ENCODE results near the gene PRDM16. TPM values are rescaled to one million over a fixed set of nuclear protein-coding genes. Genes with fewer than 3 reads are reported as not detected.

The PRDM16 gene
- total RNA-seq, 2 experiments from 2014 or later: 0.18 to 0.21 TPM

DNA sequence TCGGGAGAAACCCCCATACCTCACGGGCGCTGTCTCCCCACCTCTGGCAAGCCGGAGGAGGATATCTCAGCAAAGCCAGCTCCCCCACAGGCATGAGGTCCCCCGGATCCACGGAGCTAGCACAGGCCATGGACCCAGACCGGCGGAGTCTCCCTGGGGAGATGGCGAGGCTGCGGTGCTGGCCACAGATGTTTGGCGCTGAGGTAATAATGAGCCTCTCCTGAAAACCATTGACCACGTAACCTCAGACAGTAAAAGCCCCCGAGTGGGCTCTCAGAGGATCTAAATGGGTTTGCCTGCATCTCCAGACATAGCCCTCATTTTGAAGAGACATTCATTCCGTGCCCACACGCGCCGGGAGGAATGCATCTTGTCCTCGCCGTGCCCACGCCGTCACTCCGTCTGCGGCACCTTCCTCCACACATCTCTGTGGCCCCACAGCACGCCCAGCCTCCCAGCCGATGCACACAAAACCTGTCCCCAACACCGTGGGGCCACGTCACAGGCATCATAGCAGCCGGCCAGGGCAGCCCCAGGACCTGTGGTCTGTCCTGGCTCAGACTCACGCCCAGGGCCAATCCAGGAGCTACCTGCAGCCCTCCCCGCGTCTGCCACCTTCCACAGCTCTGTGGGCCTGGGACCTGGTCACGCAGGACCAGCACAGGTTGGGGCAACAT lies 150.9 kb downstream of the PRDM16 start:
- no peaks in the 10 kb centered on the region for H3K9me3 Mint-ChIP-seq (ENCODE audit: insufficient read depth)
- POLR2A ChIA-PET: no interaction called here
- H3K27me3 Mint-ChIP-seq (ENCODE audit: low read depth): no peaks in the 10 kb centered on the region
- DNase-seq (no peak), ATAC-seq (no peak)
- CTCF ChIA-PET: no interaction called here
- no peaks in the 10 kb centered on the region for H3K4me1 Mint-ChIP-seq (ENCODE audit: low read depth)
- H3K27ac Mint-ChIP-seq: no peak overlapping the region
- no peak overlapping the region for H3K4me3 Mint-ChIP-seq
- no peaks in the 10 kb centered on the region for H3K36me3 Mint-ChIP-seq (ENCODE audit: low read depth)

DNA sequence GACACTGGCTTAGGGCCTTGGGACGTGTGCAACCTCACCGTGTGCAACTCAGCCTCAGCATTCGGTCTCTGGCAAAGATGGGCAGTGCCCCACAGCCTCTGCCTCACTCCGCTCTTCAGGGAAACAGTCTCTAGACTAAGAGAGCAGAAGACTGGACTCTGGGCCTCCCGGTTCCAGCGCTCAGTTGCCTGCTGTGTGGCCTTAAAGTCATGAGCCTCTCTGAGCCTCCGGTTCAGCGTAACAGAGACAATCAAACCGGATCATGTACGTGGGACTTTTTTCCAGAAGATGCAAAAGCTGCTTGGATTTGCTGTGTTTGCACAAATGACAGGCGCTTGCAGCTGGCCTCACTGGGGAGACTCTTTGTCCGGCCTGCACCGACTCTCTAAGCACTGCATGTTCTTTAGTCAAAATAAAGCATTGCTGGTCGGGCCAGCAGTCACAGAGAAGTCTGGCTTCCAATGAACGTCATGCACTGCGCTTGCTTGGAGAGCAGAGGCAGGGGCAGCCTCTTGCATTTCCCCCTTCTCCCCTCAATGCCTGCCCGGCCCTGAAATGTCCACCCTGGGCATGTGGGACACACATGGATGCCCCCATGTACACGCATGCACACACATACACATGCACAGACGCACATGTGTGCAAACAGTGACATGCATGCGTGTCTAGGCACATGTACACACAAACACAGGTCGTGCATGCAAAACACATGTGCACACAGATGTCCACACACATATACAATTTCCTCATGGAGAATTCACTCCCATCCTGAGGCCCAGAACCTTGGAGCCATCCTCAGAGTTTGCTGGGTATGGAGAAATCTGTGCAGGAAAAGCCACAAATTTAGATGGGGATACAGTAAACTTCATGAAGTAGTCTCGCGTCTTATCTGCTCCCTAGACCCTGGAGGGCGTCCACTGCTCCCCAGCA lies 152.4 kb downstream of the PRDM16 start:
- H3K27ac Mint-ChIP-seq: no peak overlapping the region
- no peaks in the 10 kb centered on the region for H3K4me1 Mint-ChIP-seq (ENCODE audit: low read depth)
- POLR2A ChIA-PET: no interaction called here
- DNase-seq (no peak), ATAC-seq (no peak)
- no peaks in the 10 kb centered on the region for H3K27me3 Mint-ChIP-seq (ENCODE audit: low read depth)
- no peak overlapping the region for H3K4me3 Mint-ChIP-seq
- H3K36me3 Mint-ChIP-seq (ENCODE audit: low read depth): no peaks in the 10 kb centered on the region
- no peaks in the 10 kb centered on the region for H3K9me3 Mint-ChIP-seq (ENCODE audit: insufficient read depth)
- CTCF ChIA-PET: no interaction called here

DNA sequence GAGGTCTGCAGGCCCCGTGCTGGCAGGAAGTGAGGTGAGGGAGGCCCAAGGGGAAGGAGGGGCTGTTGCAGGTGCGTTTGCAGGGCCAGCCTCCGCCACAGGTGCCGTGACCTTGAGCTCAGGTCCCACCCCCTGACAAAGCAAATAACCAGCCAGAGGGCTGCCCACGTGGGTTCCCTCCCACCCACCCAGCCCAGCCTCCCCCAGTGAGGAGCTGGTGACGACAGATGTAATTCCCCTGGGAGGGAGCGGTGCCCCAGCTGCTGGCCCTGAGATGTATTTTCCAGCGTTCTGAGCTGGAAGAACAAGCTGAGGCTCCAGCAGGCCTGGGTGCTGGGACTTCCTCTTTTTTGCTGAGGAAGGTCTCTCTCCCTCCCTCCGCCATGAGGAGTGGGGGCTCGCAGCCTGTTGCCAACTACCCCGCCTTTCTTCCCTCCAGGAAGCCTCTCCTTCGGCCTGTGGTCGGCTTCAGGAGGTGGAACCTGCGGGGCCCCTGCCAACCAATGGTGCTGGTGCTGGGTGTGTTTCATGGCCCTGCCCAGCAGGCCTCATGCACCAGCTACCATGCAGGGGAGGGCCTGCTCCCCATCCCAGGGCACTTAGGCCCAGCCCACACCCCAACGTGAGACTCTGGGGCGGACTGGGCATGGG lies 153.2 kb downstream of the PRDM16 start:
- H3K4me3 Mint-ChIP-seq: no peak overlapping the region
- no peak for ATAC-seq
- CTCF ChIA-PET: no interaction called here
- no peaks in the 10 kb centered on the region for H3K36me3 Mint-ChIP-seq (ENCODE audit: low read depth)
- H3K9me3 Mint-ChIP-seq (ENCODE audit: insufficient read depth): no peaks in the 10 kb centered on the region
- DNase-seq: no peak
- H3K27ac Mint-ChIP-seq: no peak overlapping the region
- POLR2A ChIA-PET: no interaction called here
- no peaks in the 10 kb centered on the region for H3K27me3 Mint-ChIP-seq (ENCODE audit: low read depth)
- H3K4me1 Mint-ChIP-seq (ENCODE audit: low read depth): no peaks in the 10 kb centered on the region

DNA sequence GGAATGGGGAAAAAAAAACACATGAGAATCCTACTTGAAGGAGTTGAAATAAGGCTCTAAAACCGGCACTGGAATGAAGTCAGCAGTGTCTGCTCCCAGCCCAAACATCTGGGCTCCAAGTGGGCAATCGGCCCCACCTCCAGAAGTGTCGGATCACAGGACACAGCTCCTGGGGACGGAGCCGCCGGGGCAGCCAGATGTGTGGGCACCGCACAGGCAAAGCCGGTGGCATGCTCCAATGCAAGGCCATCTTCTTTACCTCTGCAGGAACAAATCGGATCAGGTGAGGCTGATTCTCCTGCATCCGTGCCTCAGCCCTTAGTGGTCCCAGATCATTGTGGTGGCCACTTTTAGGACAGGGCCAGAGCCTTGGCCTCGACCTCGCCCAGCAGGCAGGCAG lies 156.7 kb downstream of the PRDM16 start:
- no peak overlapping the region for H3K27ac Mint-ChIP-seq
- no peaks in the 10 kb centered on the region for H3K9me3 Mint-ChIP-seq (ENCODE audit: insufficient read depth)
- ATAC-seq (no peak), DNase-seq (no peak)
- ChIA-PET POLR2A (no interaction called here), CTCF (no interaction called here)
- H3K4me1 Mint-ChIP-seq (ENCODE audit: low read depth): no peaks in the 10 kb centered on the region
- H3K36me3 Mint-ChIP-seq (ENCODE audit: low read depth): no peaks in the 10 kb centered on the region
- H3K4me3 Mint-ChIP-seq: no peak overlapping the region
- H3K27me3 Mint-ChIP-seq (ENCODE audit: low read depth): no peaks in the 10 kb centered on the region

DNA sequence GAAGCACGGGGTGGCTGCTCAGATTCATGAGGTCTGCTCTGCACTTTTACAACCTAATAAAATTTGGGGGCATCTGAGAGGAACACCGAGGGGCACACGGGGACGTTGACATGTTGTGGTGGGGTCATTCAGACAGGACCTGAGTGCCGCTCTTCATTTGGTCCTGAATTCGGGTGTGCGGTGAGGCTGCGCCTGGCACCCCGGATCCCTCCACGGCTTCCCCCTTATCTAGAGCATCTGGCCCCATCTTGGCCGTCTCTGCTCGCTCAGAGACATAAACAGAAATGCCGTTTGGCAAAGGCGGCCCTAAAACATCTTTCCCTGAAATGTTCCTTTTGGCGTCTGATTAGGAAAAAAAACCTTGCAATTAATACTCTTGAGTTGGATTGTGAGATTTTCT lies 157.2 kb downstream of the PRDM16 start:
- POLR2A ChIA-PET: no interaction called here
- Mint-ChIP-seq H3K27ac (no peak overlapping the region), H3K4me1 (ENCODE audit: low read depth) (no peaks in the 10 kb centered on the region), H3K9me3 (ENCODE audit: insufficient read depth) (no peaks in the 10 kb centered on the region), H3K4me3 (no peak overlapping the region), H3K27me3 (ENCODE audit: low read depth) (no peaks in the 10 kb centered on the region), H3K36me3 (ENCODE audit: low read depth) (no peaks in the 10 kb centered on the region)
- DNase-seq (no peak), ATAC-seq (no peak)
- CTCF ChIA-PET: no interaction called here

DNA sequence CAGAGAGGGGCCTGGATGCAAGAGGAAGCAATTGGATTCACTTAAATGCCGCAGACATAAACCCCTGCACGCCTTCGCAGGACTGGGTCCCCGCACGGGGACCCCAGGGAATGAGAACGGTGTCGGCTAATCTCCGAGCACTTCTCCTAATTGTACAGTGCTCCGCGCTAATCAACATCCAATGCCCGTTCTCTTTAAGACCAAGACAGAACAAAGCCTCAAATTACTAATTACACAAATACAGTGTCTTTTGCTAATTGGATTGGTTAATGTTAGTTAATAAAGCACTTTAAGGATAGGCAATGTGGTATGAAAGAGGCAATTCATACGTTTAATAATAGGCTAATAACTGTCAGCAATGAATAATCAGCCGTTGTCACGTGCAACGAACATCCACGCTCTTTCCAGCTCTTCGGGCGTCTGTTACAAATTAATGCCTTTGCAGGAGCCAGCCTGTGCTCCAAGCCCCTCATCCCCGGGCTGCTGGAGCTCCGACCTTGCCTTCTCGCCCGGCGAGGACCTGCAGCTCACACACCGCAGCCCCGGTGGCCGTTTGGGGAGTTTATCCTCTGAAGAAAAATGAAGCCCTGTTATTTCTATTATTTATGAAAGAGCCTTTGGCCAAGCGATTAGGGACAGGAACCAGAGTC lies 157.8 kb downstream of the PRDM16 start:
- CTCF ChIA-PET: no interaction called here
- Mint-ChIP-seq H3K36me3 (ENCODE audit: low read depth) (no peaks in the 10 kb centered on the region), H3K4me1 (ENCODE audit: low read depth) (no peaks in the 10 kb centered on the region), H3K9me3 (ENCODE audit: insufficient read depth) (no peaks in the 10 kb centered on the region), H3K27me3 (ENCODE audit: low read depth) (no peaks in the 10 kb centered on the region), H3K4me3 (no peak overlapping the region), H3K27ac (no peak overlapping the region)
- DNase-seq: no peak
- POLR2A ChIA-PET: no interaction called here
- no peak for ATAC-seq

DNA sequence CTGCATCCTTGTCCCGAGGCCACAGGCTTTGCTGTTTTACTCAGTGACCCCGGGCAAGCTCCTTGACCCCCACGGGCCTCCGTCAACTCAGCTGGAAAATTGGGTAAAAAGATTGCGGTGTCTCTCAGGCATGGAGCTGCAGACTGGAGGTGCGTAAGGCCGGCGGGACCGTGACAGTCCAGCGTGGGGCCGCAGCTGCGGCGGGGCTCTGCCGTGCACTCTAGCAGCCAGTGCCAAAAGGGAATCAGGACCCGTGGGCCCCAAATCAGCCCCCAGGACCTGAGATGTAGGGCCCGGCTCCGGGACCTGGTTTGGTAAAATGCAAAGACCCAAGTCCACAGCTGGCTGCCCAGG lies 158.3 kb downstream of the PRDM16 start:
- no peak for ATAC-seq
- H3K27ac Mint-ChIP-seq: no peak overlapping the region
- CTCF ChIA-PET: no interaction called here

DNA sequence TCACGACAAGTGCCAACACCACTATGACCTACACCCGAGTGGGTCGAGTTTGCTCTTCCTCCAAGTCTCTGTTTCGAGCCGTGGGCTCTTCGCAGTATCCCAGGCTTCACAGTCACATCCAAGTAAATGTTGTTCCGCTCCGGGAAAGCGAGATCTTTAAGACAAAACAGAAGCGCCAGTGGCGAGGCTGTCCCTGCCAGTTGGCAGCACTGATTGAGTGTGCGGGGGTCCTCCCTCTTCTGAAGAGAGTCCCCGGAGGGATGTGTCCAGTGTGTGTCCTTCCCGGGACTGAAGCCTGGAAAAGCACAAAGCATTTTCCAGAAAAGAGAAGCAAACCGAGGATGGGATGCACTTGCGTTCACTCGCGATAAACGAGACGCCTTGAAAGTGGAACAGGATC lies 158.9 kb downstream of the PRDM16 start:
- ATAC-seq: no peak
- H3K4me1 Mint-ChIP-seq (ENCODE audit: low read depth): no peaks in the 10 kb centered on the region
- POLR2A ChIA-PET: no interaction called here
- H3K9me3 Mint-ChIP-seq (ENCODE audit: insufficient read depth): no peaks in the 10 kb centered on the region
- no peaks in the 10 kb centered on the region for H3K27me3 Mint-ChIP-seq (ENCODE audit: low read depth)
- CTCF ChIA-PET: no interaction called here
- no peak overlapping the region for H3K4me3 Mint-ChIP-seq
- DNase-seq: no peak
- no peak overlapping the region for H3K27ac Mint-ChIP-seq
- no peaks in the 10 kb centered on the region for H3K36me3 Mint-ChIP-seq (ENCODE audit: low read depth)

More for the DNA sequence above, 158.3 kb downstream of the PRDM16 start:
- POLR2A ChIA-PET: no interaction called here
- Mint-ChIP-seq H3K27me3 (ENCODE audit: low read depth) (no peaks in the 10 kb centered on the region), H3K36me3 (ENCODE audit: low read depth) (no peaks in the 10 kb centered on the region), H3K4me3 (no peak overlapping the region), H3K4me1 (ENCODE audit: low read depth) (no peaks in the 10 kb centered on the region), H3K9me3 (ENCODE audit: insufficient read depth) (no peaks in the 10 kb centered on the region)
- DNase-seq: no peak

DNA sequence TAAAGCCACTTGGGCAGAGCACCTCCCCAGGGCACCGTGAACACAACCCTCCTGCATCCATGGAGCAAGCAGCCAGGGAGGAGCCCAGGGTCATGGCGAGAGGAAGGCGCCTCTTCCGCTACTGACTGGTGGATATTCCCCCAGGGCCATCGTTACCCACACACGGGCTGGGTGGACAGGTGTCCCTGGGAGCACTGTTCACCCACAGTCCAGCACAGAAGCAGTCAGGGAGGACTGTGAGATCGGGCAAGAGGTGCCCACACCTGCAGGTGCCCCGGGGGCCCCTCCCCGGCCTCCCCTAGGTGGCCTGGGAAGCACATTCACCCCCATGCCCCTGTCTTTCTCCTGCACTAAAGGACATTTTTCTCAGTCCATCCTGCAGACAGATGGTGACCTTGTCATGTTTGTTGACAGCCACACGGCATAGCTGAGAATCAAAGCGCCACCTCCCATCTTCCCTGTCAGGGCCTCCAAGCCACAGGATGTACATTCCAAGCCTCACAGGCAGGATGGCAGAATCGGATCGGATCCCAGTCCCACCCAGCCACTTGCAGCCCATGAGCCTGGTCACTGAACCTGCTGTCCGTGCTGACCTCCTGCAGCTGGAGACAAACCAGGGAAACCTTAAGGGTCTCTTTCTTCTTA lies 160.2 kb downstream of the PRDM16 start:
- H3K4me1 Mint-ChIP-seq (ENCODE audit: low read depth): no peaks in the 10 kb centered on the region
- ATAC-seq: no peak
- H3K27ac Mint-ChIP-seq: no peak overlapping the region
- no peaks in the 10 kb centered on the region for H3K9me3 Mint-ChIP-seq (ENCODE audit: insufficient read depth)
- H3K4me3 Mint-ChIP-seq: no peak overlapping the region
- ChIA-PET POLR2A (no interaction called here), CTCF (no interaction called here)
- H3K36me3 Mint-ChIP-seq (ENCODE audit: low read depth): no peaks in the 10 kb centered on the region
- no peaks in the 10 kb centered on the region for H3K27me3 Mint-ChIP-seq (ENCODE audit: low read depth)
- DNase-seq: no peak

DNA sequence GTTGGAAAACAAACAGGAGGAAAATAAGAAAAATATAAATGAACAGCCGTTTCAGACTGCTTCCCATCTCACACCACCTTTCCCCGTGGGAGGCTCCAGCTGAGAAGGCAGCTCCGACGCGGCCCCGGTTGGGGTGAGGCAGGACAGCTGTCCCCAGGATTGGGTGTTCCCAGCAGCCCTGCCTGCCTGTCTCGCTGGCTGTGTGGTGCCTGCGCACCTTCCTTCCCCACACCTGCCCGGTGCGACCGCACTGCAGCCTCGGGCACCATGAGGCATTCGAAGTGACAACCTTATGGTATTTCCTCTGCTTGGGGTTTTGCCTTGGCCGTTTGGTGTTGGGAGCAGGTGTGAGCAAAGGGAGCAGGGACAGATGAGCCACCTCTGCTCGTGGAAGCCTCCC lies 161.6 kb downstream of the PRDM16 start:
- POLR2A ChIA-PET: no interaction called here
- no peak for DNase-seq
- no peak overlapping the region for H3K27ac Mint-ChIP-seq
- H3K4me1 Mint-ChIP-seq (ENCODE audit: low read depth): no peaks in the 10 kb centered on the region
- no peak overlapping the region for H3K4me3 Mint-ChIP-seq
- no peak for ATAC-seq
- H3K9me3 Mint-ChIP-seq (ENCODE audit: insufficient read depth): no peaks in the 10 kb centered on the region
- no peaks in the 10 kb centered on the region for H3K27me3 Mint-ChIP-seq (ENCODE audit: low read depth)
- no peaks in the 10 kb centered on the region for H3K36me3 Mint-ChIP-seq (ENCODE audit: low read depth)
- CTCF ChIA-PET: no interaction called here

DNA sequence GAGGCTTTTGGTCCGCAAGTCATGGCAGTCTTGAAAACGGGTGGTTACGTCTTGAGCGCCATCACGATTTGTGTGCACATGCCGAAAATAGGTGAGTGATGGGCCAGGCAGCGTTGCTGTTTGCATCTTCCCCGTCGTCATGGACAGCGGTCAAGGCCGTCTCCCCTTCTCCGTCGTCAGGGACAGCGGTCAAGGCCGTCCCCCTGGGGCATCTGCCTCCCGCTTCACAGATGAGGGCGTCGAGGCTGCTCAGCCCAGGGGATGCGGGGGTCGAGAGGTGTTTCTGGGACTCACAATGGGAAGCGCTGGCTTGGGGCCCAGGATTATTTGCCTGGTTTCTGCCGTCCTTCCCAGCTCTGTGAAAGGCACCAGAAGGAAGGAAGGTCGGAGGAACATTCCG lies 162.2 kb downstream of the PRDM16 start:
- Mint-ChIP-seq H3K27me3 (ENCODE audit: low read depth) (no peaks in the 10 kb centered on the region), H3K4me3 (no peak overlapping the region), H3K4me1 (ENCODE audit: low read depth) (no peaks in the 10 kb centered on the region), H3K27ac (no peak overlapping the region), H3K9me3 (ENCODE audit: insufficient read depth) (no peaks in the 10 kb centered on the region), H3K36me3 (ENCODE audit: low read depth) (no peaks in the 10 kb centered on the region)
- ATAC-seq: no peak
- POLR2A ChIA-PET: no interaction called here
- CTCF ChIA-PET: no interaction called here
- DNase-seq: no peak

DNA sequence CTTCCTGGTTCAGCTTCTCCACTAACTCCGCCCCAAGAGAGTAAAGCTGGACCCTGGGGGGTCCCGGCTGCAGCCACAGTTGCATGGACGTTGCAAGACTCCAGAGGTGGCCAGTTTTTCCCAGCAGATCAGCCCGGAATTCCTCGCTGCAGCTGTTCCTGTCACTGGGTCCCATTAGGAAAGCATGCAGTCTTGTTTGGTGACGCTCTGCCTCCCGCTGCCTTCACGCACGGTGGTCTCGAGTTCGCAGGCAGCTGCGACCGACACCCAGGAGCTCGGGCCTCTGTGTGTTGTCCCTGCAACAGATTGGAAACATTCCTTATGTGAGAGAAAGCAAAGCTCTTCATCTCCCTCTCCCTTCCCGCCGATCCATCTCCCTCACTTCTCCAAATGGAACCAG lies 162.8 kb downstream of the PRDM16 start:
- no peak for DNase-seq
- H3K9me3 Mint-ChIP-seq (ENCODE audit: insufficient read depth): no peaks in the 10 kb centered on the region
- no peaks in the 10 kb centered on the region for H3K27me3 Mint-ChIP-seq (ENCODE audit: low read depth)
- H3K4me3 Mint-ChIP-seq: no peak overlapping the region
- no peaks in the 10 kb centered on the region for H3K36me3 Mint-ChIP-seq (ENCODE audit: low read depth)
- no peak for ATAC-seq
- H3K27ac Mint-ChIP-seq: no peak overlapping the region
- POLR2A ChIA-PET: no interaction called here
- CTCF ChIA-PET: no interaction called here
- no peaks in the 10 kb centered on the region for H3K4me1 Mint-ChIP-seq (ENCODE audit: low read depth)

Data from activated CD8-positive, alpha-beta T cell treated with anti-CD3 and anti-CD28 coated beads, Interleukin-2, amount 10 ng/mL, durations not matched to agents 7 days and 5 days (primary cell).